ENCODE data around the gene ZNF319. TPM values are rescaled to one million over a fixed set of nuclear protein-coding genes. Genes with fewer than 3 reads are reported as not detected.

The ZNF319 gene
- total and polyA plus RNA-seq, 8 donors, result 1.4 to 11.0 (median 2.7) TPM; not detected in 1

DNA sequence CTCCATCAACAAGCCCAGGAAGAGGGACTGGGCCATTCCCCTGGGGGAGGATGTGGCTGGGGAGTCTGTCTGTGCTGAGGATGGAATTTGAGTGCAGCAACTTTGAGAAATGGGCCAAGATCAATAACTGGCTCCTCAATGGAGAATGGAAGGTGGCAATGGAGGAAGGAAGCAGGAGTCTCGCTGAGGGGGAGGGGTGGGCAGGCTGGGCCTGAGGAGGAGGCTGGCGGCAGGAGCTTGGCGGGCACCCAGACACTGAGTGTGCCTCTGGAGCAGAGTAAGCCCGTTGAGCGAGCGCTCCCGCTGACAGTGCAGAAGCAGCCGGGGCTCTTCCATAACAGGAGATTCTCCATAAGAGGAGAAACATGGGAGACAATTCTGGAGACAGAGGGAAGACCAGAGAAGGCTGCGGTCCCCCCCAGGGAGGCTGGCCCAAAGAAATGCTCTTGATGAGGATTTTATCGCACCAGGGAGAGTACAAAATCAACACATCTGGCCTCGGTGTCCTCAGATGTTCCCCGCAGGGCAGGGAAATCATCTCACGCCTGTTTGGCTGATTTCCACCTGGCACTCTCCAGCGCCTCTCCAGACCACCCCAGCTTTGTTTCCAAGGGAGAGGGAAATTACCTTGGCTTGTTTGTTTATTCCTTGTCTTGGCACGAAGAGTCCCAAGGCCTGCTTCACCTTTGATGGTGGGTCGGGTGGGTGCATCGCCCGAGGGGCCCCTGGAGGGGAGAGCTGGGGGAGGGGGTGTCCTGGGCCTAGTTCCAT is 22.3 kb upstream of the ZNF319 start:
- H3K27me3 ChIP-seq, result peaks cover 0 to 16% (median 0%) of the 10 kb centered on the region in 3 donors
- TF ChIP-seq POLR2AphosphoS5 (IDR thresholded peaks at IDR 0.05) (peak in 1 of 3 donors; percentile 29), POLR2A (IDR thresholded peaks at IDR 0.05) (no peak), EP300 (IDR thresholded peaks at IDR 0.05) (no peak)
- TF ChIP-seq, protein P1, sequence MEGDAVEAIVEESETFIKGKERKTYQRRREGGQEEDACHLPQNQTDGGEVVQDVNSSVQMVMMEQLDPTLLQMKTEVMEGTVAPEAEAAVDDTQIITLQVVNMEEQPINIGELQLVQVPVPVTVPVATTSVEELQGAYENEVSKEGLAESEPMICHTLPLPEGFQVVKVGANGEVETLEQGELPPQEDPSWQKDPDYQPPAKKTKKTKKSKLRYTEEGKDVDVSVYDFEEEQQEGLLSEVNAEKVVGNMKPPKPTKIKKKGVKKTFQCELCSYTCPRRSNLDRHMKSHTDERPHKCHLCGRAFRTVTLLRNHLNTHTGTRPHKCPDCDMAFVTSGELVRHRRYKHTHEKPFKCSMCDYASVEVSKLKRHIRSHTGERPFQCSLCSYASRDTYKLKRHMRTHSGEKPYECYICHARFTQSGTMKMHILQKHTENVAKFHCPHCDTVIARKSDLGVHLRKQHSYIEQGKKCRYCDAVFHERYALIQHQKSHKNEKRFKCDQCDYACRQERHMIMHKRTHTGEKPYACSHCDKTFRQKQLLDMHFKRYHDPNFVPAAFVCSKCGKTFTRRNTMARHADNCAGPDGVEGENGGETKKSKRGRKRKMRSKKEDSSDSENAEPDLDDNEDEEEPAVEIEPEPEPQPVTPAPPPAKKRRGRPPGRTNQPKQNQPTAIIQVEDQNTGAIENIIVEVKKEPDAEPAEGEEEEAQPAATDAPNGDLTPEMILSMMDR (IDR thresholded peaks at IDR 0.05), result no peak
- WGBS, 5 donors, result 10 to 17% (median 13%) methylated on average over 18 of the region's 18 CpGs
- H3K4me3 ChIP-seq, result no peak overlapping the region
- H3K36me3 ChIP-seq, result peaks cover 3 to 25% (median 24%) of the 10 kb centered on the region in 4 donors
- peaks cover 39 to 70% (median 65%) of the 10 kb centered on the region in 4 donors for H3K4me1 ChIP-seq
- peak overlapping the region; percentile 89 to 94 (median 92) for H3K27ac ChIP-seq
- intact Hi-C loops (cut with DNase I; ENCODE audit: low total_unique reads), result no loop called here
- no peaks in the 10 kb centered on the region for H3K9me3 ChIP-seq
- DNase-seq, result peak; percentile 87 to 88

DNA sequence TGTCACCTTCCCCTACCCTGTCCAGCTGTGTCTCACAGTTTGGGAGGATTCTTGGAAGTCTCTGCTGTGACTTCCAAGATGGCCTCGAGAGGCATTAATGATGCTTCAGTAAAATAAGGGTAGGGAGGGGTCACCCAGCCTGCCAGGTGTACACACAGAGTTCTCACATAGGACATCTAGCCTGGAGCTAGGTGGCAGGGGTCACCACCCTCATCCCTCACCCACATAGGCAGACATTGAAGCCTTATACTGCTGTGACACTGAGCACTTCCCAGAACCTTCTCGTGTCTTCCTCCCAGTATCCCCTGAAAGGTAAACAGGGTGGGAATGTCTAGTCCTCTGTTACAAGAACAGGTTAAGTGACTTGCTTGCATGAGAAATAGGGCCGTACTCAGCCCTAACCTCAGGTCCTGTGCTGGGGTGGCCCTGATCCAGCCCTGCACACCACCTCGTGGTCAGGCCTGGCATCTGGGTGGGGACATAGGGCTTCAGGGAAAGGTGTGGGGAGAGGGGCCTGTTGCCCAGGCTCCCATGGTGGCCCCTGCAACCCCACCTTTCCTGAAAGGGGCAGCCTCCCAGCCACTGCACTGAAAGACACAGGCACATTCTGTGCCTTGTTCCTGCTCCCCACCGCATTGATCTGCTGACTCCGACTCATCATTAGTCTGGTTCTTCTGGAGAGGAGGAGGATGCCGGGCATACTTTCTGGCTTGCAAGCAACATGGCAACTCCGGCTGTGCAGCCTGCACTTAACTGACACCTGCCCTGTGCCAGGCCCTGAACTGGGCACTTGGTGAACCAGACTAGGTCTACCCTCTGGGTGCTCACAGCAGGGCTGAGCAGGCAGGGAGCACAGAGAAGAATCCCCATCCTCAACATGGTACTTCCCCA is 21.4 kb upstream of the ZNF319 start:
- H3K36me3 ChIP-seq, result peaks cover 3 to 34% (median 33%) of the 10 kb centered on the region in 4 donors
- H3K9me3 ChIP-seq, result no peaks in the 10 kb centered on the region
- H3K4me1 ChIP-seq, result peaks cover 31 to 61% (median 56%) of the 10 kb centered on the region in 4 donors
- H3K27ac ChIP-seq, result peak overlapping the region; percentile 89 to 94 (median 92)
- 54 to 71% (median 58%) methylated on average over 7 to 8 of the region's 8 CpGs for WGBS, 5 donors
- H3K4me3 ChIP-seq, result no peak overlapping the region
- intact Hi-C loops (cut with DNase I; ENCODE audit: low total_unique reads), result no loop called here
- DNase-seq, result no peak
- H3K27me3 ChIP-seq, result peaks cover 0 to 8% (median 0%) of the 10 kb centered on the region in 3 donors
- TF ChIP-seq POLR2AphosphoS5 (IDR thresholded peaks at IDR 0.05) (no peak), EP300 (IDR thresholded peaks at IDR 0.05) (no peak), POLR2A (IDR thresholded peaks at IDR 0.05) (no peak)
- TF ChIP-seq, protein P1 (IDR thresholded peaks at IDR 0.05), result no peak

DNA sequence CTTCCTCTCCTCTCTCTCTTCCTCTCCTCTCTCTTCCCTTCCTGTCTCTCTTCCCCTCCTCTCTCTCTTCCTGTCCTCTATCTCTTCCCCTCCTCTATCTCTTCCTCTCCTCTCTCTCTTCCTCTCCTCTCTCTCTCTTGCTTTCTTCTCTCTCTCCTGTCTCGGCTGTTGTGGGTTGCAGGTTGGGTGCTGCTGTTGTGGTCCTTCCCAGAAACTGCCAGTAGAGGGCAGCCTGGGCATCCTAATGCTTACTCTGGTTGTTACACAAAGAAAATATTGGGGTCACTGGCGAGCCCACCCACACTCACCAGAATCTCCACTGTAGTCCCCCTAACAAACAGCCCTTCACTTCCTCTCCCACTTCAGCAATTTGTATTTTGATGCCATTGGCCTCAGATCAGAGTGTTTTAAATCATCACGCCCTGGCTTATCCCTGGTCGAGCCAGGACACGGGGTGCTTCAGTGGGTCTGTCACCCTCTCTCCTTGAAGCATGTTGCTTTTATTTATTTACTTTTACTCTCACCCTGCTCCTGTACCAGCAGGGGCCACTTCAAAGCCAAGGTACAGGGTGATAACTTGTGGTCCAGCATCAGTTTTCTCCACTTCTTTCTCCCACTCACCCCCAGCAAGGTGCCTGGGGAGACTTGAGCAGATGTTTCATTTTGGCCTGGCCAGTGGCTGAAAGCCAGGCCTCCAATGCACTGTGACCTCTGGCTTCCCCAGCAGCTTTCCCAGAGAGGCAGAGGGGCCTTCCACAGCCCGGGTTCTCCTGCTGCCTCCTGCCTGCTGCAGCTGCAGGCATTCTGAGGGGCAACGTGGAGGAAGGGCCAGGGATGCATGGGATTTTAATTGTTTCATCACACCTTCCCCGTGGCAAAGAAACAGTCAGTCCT is 20.4 kb upstream of the ZNF319 start:
- intact Hi-C loops (cut with DNase I; ENCODE audit: low total_unique reads), result no loop called here
- Histone ChIP-seq H3K4me1 (peaks cover 31 to 52% (median 47%) of the 10 kb centered on the region in 4 donors), H3K27ac (no peak overlapping the region), H3K36me3 (peaks cover 3 to 41% (median 36%) of the 10 kb centered on the region in 4 donors), H3K4me3 (no peak overlapping the region), H3K27me3 (no peaks in the 10 kb centered on the region), H3K9me3 (no peaks in the 10 kb centered on the region)
- 47 to 57% (median 54%) methylated on average over 8 of the region's 8 CpGs for WGBS, 5 donors
- TF ChIP-seq POLR2A (IDR thresholded peaks at IDR 0.05), result no peak
- TF ChIP-seq, protein P1 (IDR thresholded peaks at IDR 0.05), result peak in 5 of 7 experiments; percentile 65 to 89 (median 77)
- peak; percentile 74 to 88 for DNase-seq

Measured in stomach (tissue), 9 donors.